ENCODE results near the gene SRP72.
"Not testable (repeated sequence)": the region's sequence is repeated elsewhere in the genome, so short reads cannot be mapped to it uniquely, and the experiment has no call there.

The SRP72 gene

GRCh38 chr4:56438766-56439165, 28.7 kb upstream of the SRP72 start:
- H3K4me3 ChIP-seq (ENCODE audit: low read length) = no peak overlapping the region
- no peaks in the 10 kb centered on the region for H3K27me3 ChIP-seq (ENCODE audit: control insufficient read depth, insufficient read depth, low read length)
- H3K36me3 ChIP-seq (ENCODE audit: insufficient read depth, low read length) = peaks cover 15% of the 10 kb centered on the region
- no peak overlapping the region for H3K9ac ChIP-seq (ENCODE audit: low read depth, low read length)
- no peaks in the 10 kb centered on the region for H3K9me3 ChIP-seq (replicated peaks; ENCODE audit: low read length)
- H3K4me2 ChIP-seq (ENCODE audit: low read length) = no peak overlapping the region
- peaks cover 11% of the 10 kb centered on the region for H3K4me1 ChIP-seq (ENCODE audit: control insufficient read depth, insufficient read depth, low read length)

DNA sequence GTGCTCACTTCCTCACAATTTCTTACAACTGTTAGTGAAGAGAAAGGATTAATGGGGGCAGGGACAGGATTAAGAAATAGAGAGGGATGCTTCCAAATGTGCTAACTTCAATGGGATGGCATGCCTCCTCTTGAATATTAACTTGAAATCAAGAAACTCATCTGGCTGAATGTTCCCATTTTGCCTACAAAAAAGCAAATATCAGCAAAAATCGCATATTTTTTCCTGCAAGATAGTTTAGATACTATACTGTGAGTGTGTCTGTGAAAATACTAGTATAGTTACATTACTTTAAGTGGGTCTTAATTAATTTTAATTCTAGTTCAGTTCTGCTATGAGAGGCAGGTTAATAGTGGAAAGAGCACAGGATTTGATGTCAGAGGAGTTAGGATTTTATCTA, 26.4 kb upstream of the SRP72 start:
- Histone ChIP-seq H3K36me3 (ENCODE audit: insufficient read depth, low read length) (peaks cover 27% of the 10 kb centered on the region), H3K4me3 (ENCODE audit: low read length) (no peak overlapping the region), H3K27me3 (ENCODE audit: control insufficient read depth, insufficient read depth, low read length) (no peaks in the 10 kb centered on the region), H3K4me1 (ENCODE audit: control insufficient read depth, insufficient read depth, low read length) (peaks cover 4% of the 10 kb centered on the region), H3K9me3 (replicated peaks; ENCODE audit: low read length) (no peaks in the 10 kb centered on the region), H3K9ac (ENCODE audit: low read depth, low read length) (no peak overlapping the region), H3K4me2 (ENCODE audit: low read length) (no peak overlapping the region)

DNA sequence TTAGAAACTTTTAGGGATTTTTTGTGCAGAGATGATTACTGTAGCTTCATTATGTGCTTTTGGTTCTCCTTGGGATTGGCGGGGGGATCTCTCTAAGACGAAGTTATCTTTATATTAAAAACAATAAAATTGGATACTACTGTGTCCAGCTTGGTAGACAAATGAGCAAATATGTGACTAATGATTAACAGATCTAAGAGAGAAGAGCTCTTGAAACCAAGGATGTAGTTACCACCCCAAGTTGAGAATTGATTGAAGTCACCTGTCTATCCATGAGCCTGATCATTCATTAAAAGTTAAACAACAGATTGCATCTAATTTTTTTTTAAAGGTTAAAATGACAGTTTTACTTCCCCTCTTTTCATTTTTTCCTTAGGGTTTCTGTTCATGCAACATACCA, 22.7 kb upstream of the SRP72 start:
- Histone ChIP-seq H3K4me2 (ENCODE audit: low read length) (no peak overlapping the region), H3K4me3 (ENCODE audit: low read length) (no peak overlapping the region), H3K9me3 (replicated peaks; ENCODE audit: low read length) (no peaks in the 10 kb centered on the region), H3K9ac (ENCODE audit: low read depth, low read length) (no peak overlapping the region), H3K36me3 (ENCODE audit: insufficient read depth, low read length) (peaks cover 42% of the 10 kb centered on the region), H3K4me1 (ENCODE audit: control insufficient read depth, insufficient read depth, low read length) (no peaks in the 10 kb centered on the region), H3K27me3 (ENCODE audit: control insufficient read depth, insufficient read depth, low read length) (no peaks in the 10 kb centered on the region)

- Histone ChIP-seq H3K9me3 (replicated peaks; ENCODE audit: low read length) (no peaks in the 10 kb centered on the region), H3K4me2 (ENCODE audit: low read length) (no peak overlapping the region), H3K9ac (ENCODE audit: low read depth, low read length) (no peak overlapping the region), H3K27me3 (ENCODE audit: control insufficient read depth, insufficient read depth, low read length) (no peaks in the 10 kb centered on the region), H3K4me3 (ENCODE audit: low read length) (no peak overlapping the region), H3K36me3 (ENCODE audit: insufficient read depth, low read length) (peaks cover 42% of the 10 kb centered on the region), H3K4me1 (ENCODE audit: control insufficient read depth, insufficient read depth, low read length) (no peaks in the 10 kb centered on the region)
Measured at GRCh38 chr4:56445699-56446098, 21.7 kb upstream of the SRP72 start.

DNA sequence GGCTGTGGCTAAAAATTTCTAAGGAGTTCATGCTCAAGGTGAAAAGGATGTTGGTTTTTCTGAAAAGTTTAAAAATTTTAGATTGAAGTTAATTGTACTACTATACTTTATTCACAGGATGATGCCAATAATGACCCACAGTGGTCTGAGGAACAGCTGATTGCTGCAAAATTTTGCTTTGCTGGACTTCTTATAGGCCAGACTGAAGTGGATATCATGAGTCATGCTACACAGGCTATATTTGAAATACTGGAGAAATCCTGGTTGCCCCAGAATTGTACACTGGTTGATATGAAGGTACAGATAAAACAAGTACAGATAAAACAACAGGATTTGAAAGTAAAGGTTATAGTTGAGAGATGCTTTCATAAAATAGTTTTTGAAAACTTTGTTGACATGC, 19.1 kb upstream of the SRP72 start:
- H3K27me3 ChIP-seq (ENCODE audit: control insufficient read depth, insufficient read depth, low read length) = no peaks in the 10 kb centered on the region
- no peak overlapping the region for H3K4me2 ChIP-seq (ENCODE audit: low read length)
- H3K4me3 ChIP-seq (ENCODE audit: low read length) = no peak overlapping the region
- H3K9ac ChIP-seq (ENCODE audit: low read depth, low read length) = no peak overlapping the region
- no peaks in the 10 kb centered on the region for H3K9me3 ChIP-seq (replicated peaks; ENCODE audit: low read length)
- H3K4me1 ChIP-seq (ENCODE audit: control insufficient read depth, insufficient read depth, low read length) = no peaks in the 10 kb centered on the region
- H3K36me3 ChIP-seq (ENCODE audit: insufficient read depth, low read length) = peaks cover 47% of the 10 kb centered on the region

GRCh38 chr4:56449475-56449874, 17.9 kb upstream of the SRP72 start:
- not testable (repeated sequence) for H3K27me3 ChIP-seq (ENCODE audit: control insufficient read depth, insufficient read depth, low read length); H3K4me1 ChIP-seq (ENCODE audit: control insufficient read depth, insufficient read depth, low read length); H3K4me2 ChIP-seq (ENCODE audit: low read length); H3K9me3 ChIP-seq (replicated peaks; ENCODE audit: low read length); H3K9ac ChIP-seq (ENCODE audit: low read depth, low read length); H3K4me3 ChIP-seq (ENCODE audit: low read length)
- H3K36me3 ChIP-seq (ENCODE audit: insufficient read depth, low read length) = peaks cover 58% of the 10 kb centered on the region

DNA sequence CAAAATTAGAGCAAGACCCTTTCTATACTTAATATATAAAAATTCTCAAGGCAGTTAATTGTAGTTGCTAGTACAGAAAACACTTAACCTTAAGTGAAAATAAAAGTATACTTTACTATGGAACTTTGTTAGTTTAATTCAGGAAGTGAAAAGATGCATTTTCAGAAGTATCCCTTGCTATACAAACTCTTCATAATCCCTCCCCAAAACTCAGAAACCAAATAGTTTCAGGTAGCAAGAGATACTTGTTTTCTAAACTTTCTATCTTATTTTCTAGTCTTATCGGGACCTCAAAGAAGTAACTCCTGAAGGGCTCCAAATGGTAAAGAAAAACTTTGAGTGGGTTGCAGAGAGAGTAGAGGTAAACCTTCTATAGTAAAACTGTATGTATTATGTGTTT, 17.1 kb upstream of the SRP72 start:
- Histone ChIP-seq H3K4me2 (ENCODE audit: low read length) (no peak overlapping the region), H3K9me3 (replicated peaks; ENCODE audit: low read length) (no peaks in the 10 kb centered on the region), H3K36me3 (ENCODE audit: insufficient read depth, low read length) (peaks cover 57% of the 10 kb centered on the region), H3K4me3 (ENCODE audit: low read length) (no peak overlapping the region), H3K9ac (ENCODE audit: low read depth, low read length) (no peak overlapping the region), H3K27me3 (ENCODE audit: control insufficient read depth, insufficient read depth, low read length) (no peaks in the 10 kb centered on the region), H3K4me1 (ENCODE audit: control insufficient read depth, insufficient read depth, low read length) (no peaks in the 10 kb centered on the region)

DNA sequence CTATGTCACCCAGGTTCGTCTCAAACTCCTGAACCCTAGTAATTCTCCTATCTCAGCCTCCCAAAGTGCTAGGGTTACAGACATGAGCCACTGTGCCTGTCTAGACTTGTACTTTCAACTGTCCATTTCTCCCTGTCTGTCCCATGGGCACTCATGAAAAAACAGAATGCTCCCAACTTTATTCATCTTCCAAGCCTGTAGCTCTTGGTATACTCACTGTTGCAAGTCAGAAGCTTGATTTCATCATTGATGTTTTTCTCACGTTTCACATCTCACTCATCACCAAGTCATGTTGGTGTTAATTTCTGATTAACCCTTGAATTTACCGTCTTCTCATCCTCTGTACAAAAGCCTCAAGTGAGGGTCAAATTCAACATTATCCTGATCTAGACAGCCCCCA, 7.3 kb upstream of the SRP72 start:
- H3K4me3 ChIP-seq (ENCODE audit: low read length) = no peak overlapping the region
- H3K9ac ChIP-seq (ENCODE audit: low read depth, low read length) = no peak overlapping the region
- H3K27me3 ChIP-seq (ENCODE audit: control insufficient read depth, insufficient read depth, low read length) = no peaks in the 10 kb centered on the region
- no peaks in the 10 kb centered on the region for H3K4me1 ChIP-seq (ENCODE audit: control insufficient read depth, insufficient read depth, low read length)
- no peaks in the 10 kb centered on the region for H3K9me3 ChIP-seq (replicated peaks; ENCODE audit: low read length)
- H3K36me3 ChIP-seq (ENCODE audit: insufficient read depth, low read length) = peaks cover 58% of the 10 kb centered on the region
- no peak overlapping the region for H3K4me2 ChIP-seq (ENCODE audit: low read length)

- Histone ChIP-seq H3K27me3 (ENCODE audit: control insufficient read depth, insufficient read depth, low read length) (no peaks in the 10 kb centered on the region), H3K4me3 (ENCODE audit: low read length) (no peak overlapping the region), H3K9ac (ENCODE audit: low read depth, low read length) (no peak overlapping the region), H3K36me3 (ENCODE audit: insufficient read depth, low read length) (peaks cover 44% of the 10 kb centered on the region), H3K4me2 (ENCODE audit: low read length) (no peak overlapping the region), H3K9me3 (replicated peaks; ENCODE audit: low read length) (no peaks in the 10 kb centered on the region), H3K4me1 (ENCODE audit: control insufficient read depth, insufficient read depth, low read length) (peaks cover 10% of the 10 kb centered on the region)
Measured at GRCh38 chr4:56462157-56462556, 5.3 kb upstream of the SRP72 start.

GRCh38 chr4:56463711-56464110, 3.7 kb upstream of the SRP72 start:
- no peaks in the 10 kb centered on the region for H3K9me3 ChIP-seq (replicated peaks; ENCODE audit: low read length)
- peaks cover 12% of the 10 kb centered on the region for H3K4me1 ChIP-seq (ENCODE audit: control insufficient read depth, insufficient read depth, low read length)
- H3K9ac ChIP-seq (ENCODE audit: low read depth, low read length) = no peak overlapping the region
- peaks cover 34% of the 10 kb centered on the region for H3K36me3 ChIP-seq (ENCODE audit: insufficient read depth, low read length)
- H3K4me2 ChIP-seq (ENCODE audit: low read length) = no peak overlapping the region
- no peak overlapping the region for H3K4me3 ChIP-seq (ENCODE audit: low read length)
- no peaks in the 10 kb centered on the region for H3K27me3 ChIP-seq (ENCODE audit: control insufficient read depth, insufficient read depth, low read length)

DNA sequence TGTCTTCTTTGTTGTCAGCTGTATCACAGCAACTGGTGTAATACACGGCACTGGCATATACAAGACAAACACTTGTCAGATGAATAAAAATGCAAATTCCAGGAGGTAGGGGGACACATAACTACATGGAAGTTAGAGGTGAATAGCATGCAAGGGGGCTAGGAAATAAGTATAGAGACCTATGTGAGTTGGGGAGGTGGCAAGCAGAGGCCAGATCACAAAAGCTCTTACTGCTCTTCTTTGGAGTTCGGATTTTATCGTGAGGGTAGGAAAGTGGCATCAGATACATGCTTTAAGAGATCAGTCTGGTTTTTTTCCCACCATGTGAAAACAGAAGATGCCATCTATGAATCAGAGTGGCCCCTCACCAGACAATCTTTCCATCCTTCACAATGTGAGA, 2.8 kb upstream of the SRP72 start:
- peak overlapping the region; percentile 10 for H3K4me2 ChIP-seq (ENCODE audit: low read length)
- no peaks in the 10 kb centered on the region for H3K9me3 ChIP-seq (replicated peaks; ENCODE audit: low read length)
- peaks cover 26% of the 10 kb centered on the region for H3K36me3 ChIP-seq (ENCODE audit: insufficient read depth, low read length)
- no peaks in the 10 kb centered on the region for H3K27me3 ChIP-seq (ENCODE audit: control insufficient read depth, insufficient read depth, low read length)
- no peak overlapping the region for H3K4me3 ChIP-seq (ENCODE audit: low read length)
- no peak overlapping the region for H3K9ac ChIP-seq (ENCODE audit: low read depth, low read length)
- peaks cover 21% of the 10 kb centered on the region for H3K4me1 ChIP-seq (ENCODE audit: control insufficient read depth, insufficient read depth, low read length)

- Histone ChIP-seq H3K4me1 (ENCODE audit: control insufficient read depth, insufficient read depth, low read length) (peaks cover 22% of the 10 kb centered on the region), H3K9me3 (replicated peaks; ENCODE audit: low read length) (no peaks in the 10 kb centered on the region), H3K4me2 (ENCODE audit: low read length) (peak overlapping the region; percentile 88), H3K27me3 (ENCODE audit: control insufficient read depth, insufficient read depth, low read length) (no peaks in the 10 kb centered on the region), H3K4me3 (ENCODE audit: low read length) (peak overlapping the region; percentile 81), H3K9ac (ENCODE audit: low read depth, low read length) (peak overlapping the region; percentile 94), H3K36me3 (ENCODE audit: insufficient read depth, low read length) (peaks cover 20% of the 10 kb centered on the region)
Measured at GRCh38 chr4:56465599-56466295, 1.7 kb upstream of the SRP72 start.
